Endothelial cell (in vitro differentiated cells): ENCODE measurements around the gene THOC6. TPM values are rescaled to one million over a fixed set of nuclear protein-coding genes. Genes with fewer than 3 reads are reported as not detected.
A peak's percentile ranks its signal among the peaks of the same experiment; 100 is the strongest.
"Not testable (repeated sequence)": the region's sequence is repeated elsewhere in the genome, so short reads cannot be mapped to it uniquely, and the experiment has no call there.

ENCODE experiments used
- DNase-seq: peaks from one replicate; pipeline ENCODE4 v3.0.0; 2021; ENCODE audit warnings: low spot score
- H3K27ac Mint-ChIP-seq: one replicate; pipeline ENCODE4 v1.8.0; 2021; ENCODE audit warnings: mixed read lengths, inconsistent platforms; ENCODE audit not compliant: unreplicated experiment
- H3K27me3 Mint-ChIP-seq: one replicate; pipeline ENCODE4 v1.8.0; 2021; ENCODE audit warnings: mild to moderate bottlenecking, moderate library complexity, mixed read lengths, inconsistent platforms; ENCODE audit not compliant: unreplicated experiment
- H3K36me3 Mint-ChIP-seq: one replicate; pipeline ENCODE4 v1.8.0; 2021; ENCODE audit warnings: mild to moderate bottlenecking, low read depth, mixed read lengths, inconsistent platforms; ENCODE audit not compliant: unreplicated experiment
- H3K4me1 Mint-ChIP-seq: one replicate; pipeline ENCODE4 v1.8.0; 2021; ENCODE audit warnings: mild to moderate bottlenecking, mixed read lengths, inconsistent platforms; ENCODE audit not compliant: unreplicated experiment
- H3K4me3 Mint-ChIP-seq: one replicate; pipeline ENCODE4 v1.8.0; 2021; ENCODE audit warnings: mild to moderate bottlenecking, mixed read lengths, inconsistent platforms; ENCODE audit not compliant: unreplicated experiment
- H3K9me3 Mint-ChIP-seq: one replicate; pipeline ENCODE4 v1.8.0; 2021; ENCODE audit warnings: mixed read lengths, inconsistent platforms; ENCODE audit not compliant: unreplicated experiment
- CTCF ChIP-seq: fragments of 200-600 bp; sonication (generic); IDR thresholded peaks from one replicate; pipeline ENCODE4 v1.5.0; 2021; ENCODE audit warnings: antibody characterized with exemption; ENCODE audit not compliant: unreplicated experiment
- total RNA-seq: library from RNA; stranded (reverse); fragmentation: NEBNext Ultra II Directional; extraction: Animal tissue kit (Norgen Biotek cat#: 25700); gene quantifications from one replicate; pipeline ENCODE4 v1.2.1, GENCODE V29; 2021; ENCODE audit not compliant: unreplicated experiment

THOC6 gene
- total RNA-seq, 1 donor from 2014 or later = 22.9 TPM

- peaks cover 17% of the 10 kb centered on the region for H3K4me1 Mint-ChIP-seq
- H3K4me3 Mint-ChIP-seq = peak overlapping the region; percentile 57
- DNase-seq = no peak
- peaks cover 12% of the 10 kb centered on the region for H3K27me3 Mint-ChIP-seq
- no peak for TF ChIP-seq CTCF
- H3K36me3 Mint-ChIP-seq = peaks cover 32% of the 10 kb centered on the region
- H3K9me3 Mint-ChIP-seq = no peaks in the 10 kb centered on the region
- no peak overlapping the region for H3K27ac Mint-ChIP-seq
These were observed 31.3 kb downstream of the THOC6 start for GRCh38 chr16:3054965-3055733.

GRCh38 chr16:3055734-3056115 lies 31.9 kb downstream of the THOC6 start:
- not testable (repeated sequence) for H3K4me3 Mint-ChIP-seq, H3K27ac Mint-ChIP-seq, H3K9me3 Mint-ChIP-seq, DNase-seq
- Mint-ChIP-seq H3K27me3 (peaks cover 14% of the 10 kb centered on the region), H3K36me3 (peaks cover 32% of the 10 kb centered on the region), H3K4me1 (peaks cover 20% of the 10 kb centered on the region)

GRCh38 chr16:3056336-3057180 lies 32.7 kb downstream of the THOC6 start:
- Mint-ChIP-seq H3K27ac (no peak overlapping the region), H3K27me3 (peaks cover 15% of the 10 kb centered on the region), H3K36me3 (peaks cover 25% of the 10 kb centered on the region), H3K9me3 (no peaks in the 10 kb centered on the region), H3K4me1 (peaks cover 20% of the 10 kb centered on the region), H3K4me3 (no peak overlapping the region)
- TF ChIP-seq CTCF = no peak
- no peak for DNase-seq

GRCh38 chr16:3057181-3058138 lies 33.6 kb downstream of the THOC6 start:
- no peak for DNase-seq
- Mint-ChIP-seq H3K27ac (no peak overlapping the region), H3K9me3 (no peaks in the 10 kb centered on the region), H3K36me3 (peaks cover 20% of the 10 kb centered on the region), H3K4me1 (peaks cover 20% of the 10 kb centered on the region), H3K4me3 (peak overlapping the region; percentile 75), H3K27me3 (peaks cover 15% of the 10 kb centered on the region)
- TF ChIP-seq CTCF = no peak
